Adrenal gland (tissue), 12 donors: ENCODE results near the gene PROK1. TPM values are rescaled to one million over a fixed set of nuclear protein-coding genes. Genes with fewer than 3 reads are reported as not detected.

Experiments
- DNase-seq, 7 donors: peaks; one replicate each; pipeline ENCODE4 v3.0.0-alpha.2; 2019 to 2020
- H3K27ac ChIP-seq, 5 donors: fragments of 200-600 bp; sonication (generic) in 4 of 5; 1 replicate in 3 of 5; 2 replicates in 2 of 5; pipeline versions ENCODE4 v1.5.1 to v1.8.0; 2016 to 2020; ENCODE audit warnings: mild to moderate bottlenecking in 1 of 5
- H3K27me3 ChIP-seq: fragments of 200-600 bp; 2 replicates; pipeline ENCODE4 v1.8.0; 2021
- H3K36me3 ChIP-seq, 2 donors: fragments of 200-600 bp; replicated peaks in 1 of 2; 1 replicate in 1 of 2; 2 replicates in 1 of 2; pipeline versions ENCODE4 v1.5.1 to v1.8.0; 2018 to 2022
- H3K4me1 ChIP-seq, 2 donors: fragments of 200-600 bp; replicated peaks in 1 of 2; 1 replicate in 1 of 2; 2 replicates in 1 of 2; pipeline versions ENCODE4 v1.5.1 to v1.8.0; 2018 to 2021
- H3K4me3 ChIP-seq, 4 donors: fragments of 200-600 bp; sonication (generic) in 3 of 4; one replicate each; pipeline ENCODE4 v1.5.1; 2016 to 2018
- H3K9me3 ChIP-seq, 3 donors: fragments of 200-600 bp; sonication (generic) in 1 of 3; replicated peaks in 1 of 3; 1 replicate in 2 of 3; 2 replicates in 1 of 3; pipeline versions ENCODE4 v1.5.1 to v1.8.0; 2016 to 2021
- CTCF ChIP-seq, 6 experiments: fragments of 450-650 bp in 4 of 6; fragments of 200-600 bp in 2 of 6; sonication (generic) in 1 of 6; IDR thresholded peaks; 1 replicate in 5 of 6; 2 replicates in 1 of 6; pipeline versions ENCODE4 v1.5.1 to v1.8.0; 2016 to 2021; ENCODE audit warnings: antibody characterized with exemption in 6 of 6, mild to moderate bottlenecking in 2 of 6, moderate library complexity in 1 of 6
- POLR2A ChIP-seq, 2 donors: fragments of 450-650 bp; IDR thresholded peaks; one replicate each; pipeline ENCODE4 v1.6.1; 2017; ENCODE audit warnings: antibody characterized with exemption in 2 of 2, mild to moderate bottlenecking in 2 of 2, moderate library complexity in 1 of 2
- WGBS, 4 donors: extraction: QIAGEN DNeasy Blood & Tissue Kit in 2 of 4; methylation state at CpG; one replicate each; pipeline versions ENCODE4 v1.1.5 to v1.1.7; 2013 to 2017; 5-methylcytosine and 5-hydroxymethylcytosine counted together
- intact Hi-C, 2 donors: fragments of 100-400 bp; cut with DNase I; formaldehyde crosslinking; loops; one replicate each; pipeline versions ENCODE4 v1.14.1 to v1.15.0; 2022 to 2023
- polyA plus RNA-seq, 3 donors: library from polyadenylated mRNA; stranded (reverse); fragments of 200-250 nt in 2 of 3; fragments of 350-450 nt in 1 of 3; fragmentation: Illumina TruSeq in 1 of 3; extraction: RNeasy Lipid Tissue Mini Kit (QIAGEN cat#74804) in 1 of 3; gene quantifications; one replicate each; pipeline ENCODE4 v1.2.3, GENCODE V29; 2013 to 2014
- total RNA-seq, 9 donors: library from RNA; depleted of rRNA in 4 of 9; stranded (reverse); fragments of >200 nt in 4 of 9; fragments of 120-200 nt in 1 of 9; fragmentation: NEBNext Ultra II Directional in 1 of 9; extraction: Animal tissue kit (Norgen Biotek cat#: 25700) in 1 of 9; gene quantifications; one replicate each; pipeline versions ENCODE4 v1.1.0 to v1.2.4, GENCODE V29; 2013 to 2023
- donor health status: healthy with polysubstance abuse.
- donor health status: Bipolar disorder and iron deficiency.
- donor health status: DM: yes; HTN: yes; CAD: no.
- donor health status: DM: no; HTN: no; CAD: no.
- donor health status: DM: no; HTN: no; CAD: no.
- donor health status: DM: yes; HTN: yes; CAD: no.

The PROK1 gene
- total and polyA plus RNA-seq, 12 donors, result 0.76 to 12.9 (median 5.0) TPM; not detected in 1

GRCh38 chr1:110503471-110503870 is 52.5 kb downstream of the PROK1 start:
- Histone ChIP-seq H3K9me3 (no peaks in the 10 kb centered on the region), H3K36me3 (no peaks in the 10 kb centered on the region), H3K27me3 (no peaks in the 10 kb centered on the region), H3K4me3 (no peak overlapping the region), H3K27ac (no peak overlapping the region), H3K4me1 (no peaks in the 10 kb centered on the region)
- WGBS, 4 donors, result 74 to 78% (median 76%) methylated on average over 5 of the region's 5 CpGs
- intact Hi-C loops, result no loop called here
- no peak for DNase-seq
- no peak for TF ChIP-seq CTCF (IDR thresholded peaks at IDR 0.05)

- no peaks in the 10 kb centered on the region for H3K27me3 ChIP-seq
- WGBS, 4 donors, result 49 to 81% (median 70%) methylated on average over 2 to 7 of the region's 7 CpGs
- intact Hi-C loops, result no loop called here
Measured at GRCh38 chr1:110504226-110504625, 53.3 kb downstream of the PROK1 start.

GRCh38 chr1:110505596-110505995 is 54.6 kb downstream of the PROK1 start:
- TF ChIP-seq CTCF (IDR thresholded peaks at IDR 0.05) (no peak), POLR2A (IDR thresholded peaks at IDR 0.05) (no peak)
- intact Hi-C loops, result no loop called here
- Histone ChIP-seq H3K9me3 (no peaks in the 10 kb centered on the region), H3K4me1 (no peaks in the 10 kb centered on the region), H3K27ac (no peak overlapping the region), H3K36me3 (no peaks in the 10 kb centered on the region), H3K27me3 (no peaks in the 10 kb centered on the region), H3K4me3 (no peak overlapping the region)
- WGBS, 4 donors, result 33 to 52% (median 46%) methylated on average over 1 to 3 of the region's 3 CpGs
- DNase-seq, result no peak

More at GRCh38 chr1:110504226-110504625, 53.3 kb downstream of the PROK1 start:
- no peak for TF ChIP-seq POLR2A (IDR thresholded peaks at IDR 0.05)
- no peak for TF ChIP-seq CTCF (IDR thresholded peaks at IDR 0.05)
- no peak for DNase-seq
- H3K27ac ChIP-seq, result no peak overlapping the region
- no peaks in the 10 kb centered on the region for H3K4me1 ChIP-seq
- H3K36me3 ChIP-seq, result no peaks in the 10 kb centered on the region
- no peaks in the 10 kb centered on the region for H3K9me3 ChIP-seq
- no peak overlapping the region for H3K4me3 ChIP-seq

GRCh38 chr1:110506541-110506940 is 55.6 kb downstream of the PROK1 start:
- no peak for DNase-seq
- H3K4me3 ChIP-seq, result no peak overlapping the region
- no peaks in the 10 kb centered on the region for H3K9me3 ChIP-seq
- intact Hi-C loops, result no loop called here
- no peak overlapping the region for H3K27ac ChIP-seq
- H3K27me3 ChIP-seq, result no peaks in the 10 kb centered on the region
- WGBS, 4 donors, result 70 to 89% (median 81%) methylated on average over 4 of the region's 4 CpGs
- no peaks in the 10 kb centered on the region for H3K4me1 ChIP-seq
- TF ChIP-seq CTCF (IDR thresholded peaks at IDR 0.05) (no peak), POLR2A (IDR thresholded peaks at IDR 0.05) (no peak)
- no peaks in the 10 kb centered on the region for H3K36me3 ChIP-seq

Other genes starting within 250 kb of the PROK1 start
- 10 to 100 TPM in 4 of 9 donors, 1 to 10 TPM in 5; 1.1 to 14.4 (median 9.7) TPM for gene KCNC4, start 240.8 kb upstream of the PROK1 start, total RNA-seq
- gene KCNC4, start 240.8 kb upstream of the PROK1 start, polyA plus RNA-seq, result 10 to 100 TPM in 1 of 3 donors, 1 to 10 TPM in 2; 4.2 to 10.5 (median 5.8) TPM
- 10 to 100 TPM; 18.2 to 35.1 (median 23.3) TPM for gene RBM15, start 111.8 kb upstream of the PROK1 start, total RNA-seq
- gene RBM15, start 111.8 kb upstream of the PROK1 start, polyA plus RNA-seq, result 1 to 10 TPM; 2.3 to 9.9 (median 4.4) TPM
- gene SLC16A4, start 60.1 kb upstream of the PROK1 start, total RNA-seq, result 10 to 100 TPM in 3 of 9 donors, 1 to 10 TPM in 6; 1.1 to 15.7 (median 4.8) TPM
- gene SLC16A4, start 60.1 kb upstream of the PROK1 start, polyA plus RNA-seq, result 1 to 10 TPM; 2.8 to 4.7 (median 3.2) TPM
- 100 to 1,000 TPM in 7 of 9 donors, 10 to 100 TPM in 2; 81.3 to 152 (median 121) TPM for gene LAMTOR5, start 43.5 kb upstream of the PROK1 start, total RNA-seq
- gene LAMTOR5, start 43.5 kb upstream of the PROK1 start, polyA plus RNA-seq, result 100 to 1,000 TPM; 211 to 299 (median 217) TPM
- not detected for gene KCNA10, start 68.0 kb downstream of the PROK1 start, total RNA-seq
- gene KCNA10, start 68.0 kb downstream of the PROK1 start, polyA plus RNA-seq, result not detected
- 10 to 100 TPM in 1 of 9 donors, 1 to 10 TPM in 2, under 1 TPM in 5, not detected in 1; 0.06 to 16.9 (median 0.45) TPM for gene KCNA2, start 155.2 kb downstream of the PROK1 start, total RNA-seq
- under 1 TPM; 0.08 to 0.38 (median 0.10) TPM for gene KCNA2, start 155.2 kb downstream of the PROK1 start, polyA plus RNA-seq
- 1 to 10 TPM in 3 of 9 donors, under 1 TPM in 6; 0.12 to 1.9 (median 0.83) TPM for gene KCNA3, start 223.8 kb downstream of the PROK1 start, total RNA-seq
- gene KCNA3, start 223.8 kb downstream of the PROK1 start, polyA plus RNA-seq, result under 1 TPM; 0.07 to 0.38 (median 0.16) TPM